ENCODE results near the gene CEP85L. TPM values are rescaled to one million over a fixed set of nuclear protein-coding genes. Genes with fewer than 3 reads are reported as not detected.

The CEP85L gene
- total RNA-seq, 6 experiments from 2014 or later, result 6.6 to 8.8 (median 7.6) TPM

- H3K27me3 Mint-ChIP-seq (ENCODE audit: insufficient read depth), result no peaks in the 10 kb centered on the region
- peaks cover 13% of the 10 kb centered on the region for H3K36me3 Mint-ChIP-seq (ENCODE audit: low read depth)
- no peaks in the 10 kb centered on the region for H3K4me1 Mint-ChIP-seq (ENCODE audit: low read depth)
- TF ChIP-seq CTCF (IDR thresholded peaks at IDR 0.05), result no peak
- H3K27ac Mint-ChIP-seq, result no peak overlapping the region
- H3K9me3 Mint-ChIP-seq, result no peaks in the 10 kb centered on the region
- H3K4me3 Mint-ChIP-seq, result no peak overlapping the region
- no peak for DNase-seq
Observed at GRCh38 chr6:118506071-118506638, 145.2 kb downstream of the CEP85L start.

GRCh38 chr6:118505656-118506055 is 145.7 kb downstream of the CEP85L start:
- Mint-ChIP-seq H3K36me3 (ENCODE audit: low read depth) (peaks cover 17% of the 10 kb centered on the region), H3K27me3 (ENCODE audit: insufficient read depth) (no peaks in the 10 kb centered on the region), H3K9me3 (no peaks in the 10 kb centered on the region), H3K27ac (no peak overlapping the region), H3K4me3 (no peak overlapping the region), H3K4me1 (ENCODE audit: low read depth) (no peaks in the 10 kb centered on the region)
- no peak for DNase-seq
- no peak for TF ChIP-seq CTCF (IDR thresholded peaks at IDR 0.05)

DNA sequence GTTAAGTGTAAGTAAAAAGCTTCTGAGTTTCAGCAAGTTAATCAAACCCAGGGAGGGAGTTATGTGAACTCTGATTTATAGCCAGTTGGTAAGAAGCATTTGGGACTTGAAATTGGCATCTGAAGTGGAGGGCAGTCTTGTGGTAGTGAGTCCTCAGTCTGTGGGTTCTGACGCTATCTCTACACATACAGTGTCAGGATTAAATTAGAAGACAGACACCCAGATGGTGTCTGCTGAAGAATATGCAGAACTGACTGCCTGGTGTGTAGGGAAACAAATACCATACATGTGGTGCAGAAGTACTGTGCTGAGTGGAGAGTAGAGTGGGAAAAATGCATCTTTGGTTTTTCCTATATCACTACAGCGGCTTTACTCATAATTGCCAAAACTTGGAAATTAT is 146.8 kb downstream of the CEP85L start:
- peaks cover 19% of the 10 kb centered on the region for H3K36me3 Mint-ChIP-seq (ENCODE audit: low read depth)
- no peaks in the 10 kb centered on the region for H3K4me1 Mint-ChIP-seq (ENCODE audit: low read depth)
- no peak overlapping the region for H3K27ac Mint-ChIP-seq
- no peak overlapping the region for H3K4me3 Mint-ChIP-seq
- H3K9me3 Mint-ChIP-seq, result no peaks in the 10 kb centered on the region
- DNase-seq, result no peak
- H3K27me3 Mint-ChIP-seq (ENCODE audit: insufficient read depth), result no peaks in the 10 kb centered on the region
- TF ChIP-seq CTCF (IDR thresholded peaks at IDR 0.05), result no peak

- no peak for TF ChIP-seq CTCF (IDR thresholded peaks at IDR 0.05)
- no peak for DNase-seq
- Mint-ChIP-seq H3K27me3 (ENCODE audit: insufficient read depth) (no peaks in the 10 kb centered on the region), H3K36me3 (ENCODE audit: low read depth) (peaks cover 19% of the 10 kb centered on the region), H3K27ac (no peak overlapping the region), H3K9me3 (no peaks in the 10 kb centered on the region), H3K4me3 (no peak overlapping the region), H3K4me1 (ENCODE audit: low read depth) (no peaks in the 10 kb centered on the region)
Observed at GRCh38 chr6:118502169-118502568, 149.2 kb downstream of the CEP85L start.

DNA sequence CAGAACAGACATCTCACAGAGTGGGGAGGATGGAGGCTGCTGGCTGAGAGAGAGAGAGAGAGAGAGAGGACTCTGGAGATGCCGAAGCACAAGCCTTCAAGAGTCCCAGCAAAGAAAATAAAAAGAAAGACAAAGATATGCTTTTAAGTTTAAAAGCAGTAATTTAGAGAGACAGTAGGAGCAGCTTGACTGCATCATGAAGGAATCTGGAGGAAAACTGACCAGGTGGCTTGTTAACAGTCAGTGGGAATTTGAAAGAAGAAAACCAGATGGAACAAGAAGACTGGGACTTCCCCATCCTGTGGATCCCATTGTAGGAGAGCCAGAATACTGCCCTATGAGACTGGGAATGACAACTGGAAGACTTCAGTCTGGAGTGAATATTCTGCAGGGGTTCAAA is 149.6 kb downstream of the CEP85L start:
- H3K36me3 Mint-ChIP-seq (ENCODE audit: low read depth), result peaks cover 19% of the 10 kb centered on the region
- no peaks in the 10 kb centered on the region for H3K27me3 Mint-ChIP-seq (ENCODE audit: insufficient read depth)
- no peaks in the 10 kb centered on the region for H3K9me3 Mint-ChIP-seq
- no peaks in the 10 kb centered on the region for H3K4me1 Mint-ChIP-seq (ENCODE audit: low read depth)
- TF ChIP-seq CTCF (IDR thresholded peaks at IDR 0.05), result no peak
- H3K27ac Mint-ChIP-seq, result no peak overlapping the region
- H3K4me3 Mint-ChIP-seq, result no peak overlapping the region
- DNase-seq, result no peak

GRCh38 chr6:118501099-118501498 is 150.3 kb downstream of the CEP85L start:
- no peaks in the 10 kb centered on the region for H3K4me1 Mint-ChIP-seq (ENCODE audit: low read depth)
- H3K4me3 Mint-ChIP-seq, result no peak overlapping the region
- no peaks in the 10 kb centered on the region for H3K9me3 Mint-ChIP-seq

More at GRCh38 chr6:118501099-118501498, 150.3 kb downstream of the CEP85L start:
- no peak for TF ChIP-seq CTCF (IDR thresholded peaks at IDR 0.05)
- H3K36me3 Mint-ChIP-seq (ENCODE audit: low read depth), result peaks cover 19% of the 10 kb centered on the region
- H3K27ac Mint-ChIP-seq, result no peak overlapping the region
- DNase-seq, result no peak
- H3K27me3 Mint-ChIP-seq (ENCODE audit: insufficient read depth), result no peaks in the 10 kb centered on the region
